Erythroblast (primary cell): ENCODE measurements around the gene KDM1B.

ENCODE experiments used
- GATA1 ChIP-seq: IDR thresholded peaks from 2 replicates; pipeline ENCODE4 v1.6.1; 2011; ENCODE audit warnings: low read depth, mild to moderate bottlenecking, control low read depth, low read length, moderate library complexity
- POLR2A ChIP-seq: IDR thresholded peaks from 2 replicates; pipeline ENCODE4 v1.6.1; 2011; ENCODE audit warnings: mild to moderate bottlenecking, low read length

DNA sequence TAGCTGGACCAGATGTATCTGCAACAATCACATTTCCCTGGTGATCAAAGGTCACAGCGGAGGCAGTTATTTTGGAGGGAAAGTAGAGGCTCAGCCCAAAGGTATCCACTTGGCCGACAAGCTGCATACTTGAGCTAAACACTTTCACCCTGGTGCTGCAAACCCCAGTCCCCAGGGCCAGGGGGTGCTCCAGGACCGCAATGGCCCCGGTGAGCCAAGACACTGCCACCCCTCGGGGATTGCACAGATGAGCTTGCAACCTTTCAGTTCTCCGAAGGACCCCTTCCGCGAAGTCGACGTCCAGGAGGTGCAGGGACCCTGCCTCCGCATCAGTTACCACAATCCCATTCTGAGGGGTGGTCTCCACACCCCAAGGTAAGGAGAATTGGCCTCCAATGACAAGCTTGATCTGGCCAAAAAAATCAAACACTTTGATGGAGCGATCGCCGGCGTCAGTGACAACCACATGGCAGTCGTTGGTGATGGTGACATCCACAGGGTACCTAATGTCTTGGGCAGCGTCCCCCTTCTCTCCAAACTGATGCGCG lies 33.6 kb upstream of the KDM1B start:
- TF ChIP-seq POLR2A (no peak), GATA1 (no peak)
